Ovary (tissue), 3 donors: ENCODE data around the gene GLUD1.
"Not testable (repeated sequence)": the region's sequence is repeated elsewhere in the genome, so short reads cannot be mapped to it uniquely, and the experiment has no call there.

Experiments used
- CTCF ChIP-seq, 3 donors: fragments of 450-650 bp in 2 of 3; fragments of 200-600 bp in 1 of 3; IDR thresholded peaks; one replicate each; pipeline versions ENCODE4 v1.5.1 to v1.8.0; 2016 to 2022; ENCODE audit warnings: antibody characterized with exemption in 3 of 3, mild to moderate bottlenecking in 1 of 3
- EP300 ChIP-seq: sonication (generic); formaldehyde crosslinking; IDR thresholded peaks from one replicate; pipeline ENCODE4 v1.6.1; 2017; ENCODE audit warnings: antibody characterized with exemption
- POLR2A ChIP-seq: fragments of 450-650 bp; IDR thresholded peaks from one replicate; pipeline ENCODE4 v1.6.1; 2017; ENCODE audit warnings: antibody characterized with exemption, mild to moderate bottlenecking, moderate library complexity
- donor health status: DM: no; HTN: no; CAD: no.

GRCh38 chr10:87030419-87030818, 64.2 kb downstream of the GLUD1 start:
- TF ChIP-seq CTCF (IDR thresholded peaks at IDR 0.05); EP300; POLR2A: not testable (repeated sequence)
